Measurements from ENCODE around the gene IQSEC1.

- TF ChIP-seq POLR2A (IDR thresholded peaks at IDR 0.05), result no peak
- TF ChIP-seq, protein P1, sequence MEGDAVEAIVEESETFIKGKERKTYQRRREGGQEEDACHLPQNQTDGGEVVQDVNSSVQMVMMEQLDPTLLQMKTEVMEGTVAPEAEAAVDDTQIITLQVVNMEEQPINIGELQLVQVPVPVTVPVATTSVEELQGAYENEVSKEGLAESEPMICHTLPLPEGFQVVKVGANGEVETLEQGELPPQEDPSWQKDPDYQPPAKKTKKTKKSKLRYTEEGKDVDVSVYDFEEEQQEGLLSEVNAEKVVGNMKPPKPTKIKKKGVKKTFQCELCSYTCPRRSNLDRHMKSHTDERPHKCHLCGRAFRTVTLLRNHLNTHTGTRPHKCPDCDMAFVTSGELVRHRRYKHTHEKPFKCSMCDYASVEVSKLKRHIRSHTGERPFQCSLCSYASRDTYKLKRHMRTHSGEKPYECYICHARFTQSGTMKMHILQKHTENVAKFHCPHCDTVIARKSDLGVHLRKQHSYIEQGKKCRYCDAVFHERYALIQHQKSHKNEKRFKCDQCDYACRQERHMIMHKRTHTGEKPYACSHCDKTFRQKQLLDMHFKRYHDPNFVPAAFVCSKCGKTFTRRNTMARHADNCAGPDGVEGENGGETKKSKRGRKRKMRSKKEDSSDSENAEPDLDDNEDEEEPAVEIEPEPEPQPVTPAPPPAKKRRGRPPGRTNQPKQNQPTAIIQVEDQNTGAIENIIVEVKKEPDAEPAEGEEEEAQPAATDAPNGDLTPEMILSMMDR (IDR thresholded peaks at IDR 0.05), result no peak
- TF ChIP-seq POLR2AphosphoS5 (IDR thresholded peaks at IDR 0.05), result no peak
These were observed 92.5 kb downstream of the IQSEC1 start for GRCh38 chr3:12980596-12981290.

All from transverse colon (tissue), 4 donors.